NCI-H345 (cell line): Measurements from ENCODE around the gene ABCA12.

ENCODE experiments used
- DNase-seq: peaks from one replicate; lab custom pipeline; 2025; lab: John Stamatoyannopoulos, UW

The ABCA12 gene

DNA sequence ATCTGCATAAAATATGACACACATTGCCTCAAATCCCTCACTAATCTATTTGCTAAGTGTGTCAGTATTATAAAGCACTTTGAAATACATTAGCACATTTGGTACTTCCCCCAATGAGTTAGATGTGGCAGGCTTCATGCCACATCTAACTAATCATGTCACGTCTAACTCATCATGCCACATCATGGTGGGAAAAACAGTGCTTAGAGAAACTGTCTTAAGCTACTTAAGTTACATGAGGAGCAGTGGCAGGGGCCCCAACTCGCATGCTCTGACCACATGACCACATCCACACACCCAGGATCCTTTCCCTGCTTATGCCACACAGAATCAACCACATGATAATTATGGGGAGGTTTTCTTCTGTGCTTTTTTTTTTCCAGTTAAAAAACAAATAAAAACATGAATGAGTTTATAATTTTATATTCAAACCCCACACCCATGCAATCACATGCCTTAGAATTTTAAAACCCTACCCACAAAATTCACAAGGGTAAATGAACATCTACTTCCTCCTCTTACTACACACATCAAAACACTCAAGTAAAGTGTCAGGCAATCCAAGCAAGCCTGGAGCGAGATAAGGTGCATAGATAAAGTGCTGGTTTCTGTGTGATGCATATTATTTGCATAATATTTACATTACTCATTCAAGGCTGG lies 1.6 kb downstream of the ABCA12 start:
- DNase-seq: no peak

DNA sequence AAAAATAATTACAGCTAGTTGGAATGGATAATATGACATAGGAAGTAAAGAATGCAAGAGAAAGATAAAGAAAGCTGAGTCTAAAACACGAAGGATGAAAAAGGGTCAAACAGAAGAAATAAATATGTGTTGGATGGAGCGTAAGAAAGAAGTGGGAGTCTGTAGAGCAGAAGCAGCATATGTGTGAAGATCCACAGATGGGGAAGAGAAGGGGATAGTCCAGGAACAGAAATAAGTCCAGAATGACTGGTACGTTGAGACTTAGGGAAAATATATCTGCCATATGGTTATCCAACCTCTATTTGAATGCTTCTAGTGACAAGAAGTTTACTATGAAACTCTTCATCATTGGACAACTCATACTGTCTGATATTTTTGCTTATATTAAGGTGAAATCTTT lies 18.0 kb downstream of the ABCA12 start:
- no peak for DNase-seq

DNA sequence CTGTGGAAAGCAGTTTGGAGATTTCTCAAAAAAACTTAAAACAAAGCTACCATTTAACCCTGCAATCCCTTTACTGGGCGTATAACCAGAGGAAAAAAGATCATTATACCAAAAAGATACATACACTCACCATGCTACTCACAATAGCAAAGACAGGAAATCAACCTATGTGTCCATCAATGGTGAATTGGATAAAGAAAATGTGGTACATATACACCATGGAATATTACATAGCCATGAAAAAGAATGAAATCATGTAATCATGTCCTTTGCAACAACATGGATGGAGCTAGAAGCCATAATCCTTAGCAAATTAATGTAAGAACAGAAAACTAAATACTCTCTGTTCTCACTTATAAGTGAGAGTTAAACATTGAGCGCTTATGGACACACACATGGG lies 18.6 kb downstream of the ABCA12 start:
- no peak for DNase-seq

GRCh38 chr2:215110918-215111317 lies 27.5 kb downstream of the ABCA12 start:
- no peak for DNase-seq

GRCh38 chr2:215107216-215108056 lies 31.0 kb downstream of the ABCA12 start:
- DNase-seq: no peak

DNA sequence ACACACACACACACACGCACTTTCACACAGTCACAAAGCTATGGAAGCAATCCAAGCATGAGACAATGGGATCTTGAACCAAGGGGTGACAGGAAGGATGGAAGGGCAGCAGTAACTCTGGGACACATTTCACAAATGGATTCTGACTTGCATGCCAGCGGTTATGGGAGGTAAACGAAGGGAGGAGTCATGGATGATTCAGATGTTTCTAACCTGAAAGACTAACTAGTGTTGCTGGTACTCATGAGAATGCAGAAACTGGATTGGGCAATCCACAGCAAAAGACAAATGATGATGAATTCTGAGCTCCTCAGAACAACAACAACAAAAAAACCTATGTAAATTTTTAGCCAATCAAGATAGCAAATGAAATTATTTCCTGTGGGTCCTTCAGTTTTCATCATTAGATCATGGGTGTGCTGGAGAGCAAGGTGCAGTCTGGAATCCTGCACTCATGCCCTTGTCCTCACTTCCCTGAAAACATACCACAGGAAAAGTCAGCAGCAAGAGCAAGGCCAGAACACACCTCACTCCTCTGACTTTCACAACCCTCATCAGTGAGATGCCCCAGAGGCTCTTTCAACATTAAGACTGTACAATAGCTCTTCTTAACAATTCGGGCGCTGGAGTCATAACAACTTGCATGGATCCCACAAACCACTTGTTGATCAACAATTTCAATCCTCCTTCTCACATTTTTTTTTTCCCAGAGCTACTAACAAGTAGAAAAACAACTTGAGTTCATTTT lies 32.6 kb downstream of the ABCA12 start:
- no peak for DNase-seq

GRCh38 chr2:215104226-215104625 lies 34.2 kb downstream of the ABCA12 start:
- DNase-seq: no peak

GRCh38 chr2:215098875-215099274 lies 39.6 kb downstream of the ABCA12 start:
- DNase-seq: no peak

DNA sequence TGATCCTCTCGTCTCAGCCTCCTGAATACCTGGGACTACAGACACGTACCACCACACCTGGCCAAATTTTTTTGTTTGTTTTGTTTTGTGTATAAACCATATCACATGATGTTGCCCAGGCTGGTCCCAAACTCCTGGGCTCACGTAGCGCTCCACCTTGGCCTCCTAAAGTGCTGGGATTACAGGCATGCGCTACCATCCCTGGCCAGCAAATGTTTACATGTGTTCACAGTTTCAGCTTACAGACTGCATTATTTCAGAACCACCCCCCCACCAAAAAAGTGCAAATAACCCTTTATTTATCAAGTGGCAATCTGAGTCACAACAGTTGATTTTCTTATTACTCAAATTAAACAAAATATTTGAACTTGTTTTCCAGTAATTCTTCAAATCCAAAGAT lies 54.3 kb downstream of the ABCA12 start:
- no peak for DNase-seq

DNA sequence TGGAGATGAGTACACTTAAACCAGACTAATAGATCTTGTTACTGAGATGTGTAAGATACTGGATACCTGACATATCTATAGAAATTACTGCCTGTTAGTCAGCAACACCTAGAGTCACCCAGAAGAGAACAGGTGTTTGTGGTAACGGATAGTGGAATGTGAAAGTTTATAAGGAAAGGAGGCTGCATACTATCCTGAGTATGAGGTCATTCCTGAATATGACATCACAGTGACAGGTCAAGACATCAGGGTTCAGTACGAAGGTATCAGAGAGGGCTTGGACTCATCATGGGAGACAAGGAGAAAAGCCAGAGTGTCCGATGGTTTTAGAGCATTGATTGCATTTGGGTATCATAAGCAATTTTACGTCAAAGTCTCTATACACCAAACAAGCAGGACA lies 55.3 kb downstream of the ABCA12 start:
- no peak for DNase-seq

GRCh38 chr2:215082446-215082845 lies 56.0 kb downstream of the ABCA12 start:
- DNase-seq: no peak

DNA sequence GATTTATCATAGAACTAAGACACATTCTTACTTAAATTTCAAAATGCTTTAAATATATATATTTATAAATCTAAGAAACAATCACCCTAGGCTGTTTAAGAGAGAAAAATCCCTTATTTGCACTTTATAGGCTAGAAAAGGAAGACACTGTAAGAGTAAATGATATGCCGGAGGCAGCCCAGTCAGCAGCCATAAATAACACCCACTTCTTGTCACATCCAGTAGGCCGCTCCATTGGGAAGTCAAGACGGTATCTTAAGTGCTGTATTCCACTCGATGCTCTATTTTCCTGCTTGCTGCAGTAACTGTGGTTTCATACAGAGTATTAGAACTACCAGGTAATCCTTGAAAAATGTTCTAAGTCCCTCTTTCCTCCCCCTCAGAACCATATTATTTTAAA lies 57.9 kb downstream of the ABCA12 start:
- DNase-seq: no peak

- DNase-seq: no peak
Observed at GRCh38 chr2:215071676-215072075, 66.8 kb downstream of the ABCA12 start.

GRCh38 chr2:215068399-215068798 lies 70.0 kb downstream of the ABCA12 start:
- no peak for DNase-seq

GRCh38 chr2:215066124-215066523 lies 72.3 kb downstream of the ABCA12 start:
- no peak for DNase-seq

GRCh38 chr2:215063526-215063925 lies 74.9 kb downstream of the ABCA12 start:
- no peak for DNase-seq

DNA sequence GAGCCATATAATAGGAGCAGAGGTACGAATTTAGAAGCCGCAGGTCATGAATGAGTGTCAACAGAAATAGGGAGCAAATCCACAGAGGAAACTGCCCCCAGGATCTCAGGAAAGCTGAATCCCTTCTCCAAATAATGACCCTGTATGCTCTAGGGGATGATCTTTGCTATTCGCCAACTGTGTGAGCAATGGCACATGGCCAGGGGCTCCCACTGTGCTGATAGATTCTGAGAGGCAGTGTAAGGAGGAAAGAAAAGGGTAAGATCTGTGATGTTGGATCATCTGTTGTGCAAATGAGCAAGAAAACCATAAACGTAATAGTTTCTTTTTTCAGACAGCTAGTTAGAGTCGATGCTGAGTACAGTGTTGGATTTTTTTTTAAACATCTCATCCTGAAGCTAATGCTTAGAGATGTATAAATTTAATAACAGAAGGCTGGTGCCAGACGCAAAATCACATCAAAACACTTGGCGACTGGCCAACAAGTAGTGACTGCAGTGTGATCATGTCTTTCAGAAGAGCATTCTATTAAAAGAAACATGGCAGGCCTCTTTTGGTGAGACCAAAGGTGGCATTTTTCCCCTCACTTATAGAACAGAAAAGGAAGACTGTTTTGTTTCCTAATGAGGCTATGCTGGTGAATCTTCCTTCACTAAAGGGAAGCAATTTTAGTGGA lies 77.4 kb downstream of the ABCA12 start:
- peak; percentile 70 for DNase-seq

DNA sequence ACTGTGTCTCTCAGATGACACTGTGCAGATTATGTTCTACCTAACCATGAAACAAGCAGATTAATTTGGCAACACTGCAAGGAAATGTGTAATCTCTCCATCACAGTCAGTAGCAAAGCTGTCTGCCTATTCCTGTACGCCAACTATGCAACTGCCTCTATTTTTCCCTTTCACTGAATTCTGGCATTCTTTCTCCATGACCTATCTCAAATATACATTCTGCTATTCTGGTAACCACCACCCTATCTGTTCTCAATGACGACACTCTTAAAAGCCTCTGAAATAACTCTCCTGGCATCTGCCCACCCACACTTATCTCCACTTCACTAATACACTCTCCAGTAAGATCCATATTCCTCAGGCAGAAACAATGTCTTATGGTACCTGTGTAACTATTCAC lies 78.7 kb downstream of the ABCA12 start:
- DNase-seq: no peak

- no peak for DNase-seq
Observed at GRCh38 chr2:215055891-215056290, 82.5 kb downstream of the ABCA12 start.

- DNase-seq: no peak
Observed at GRCh38 chr2:215052810-215053209, 85.6 kb downstream of the ABCA12 start.

- DNase-seq: no peak
Observed at GRCh38 chr2:215052404-215052803, 86.0 kb downstream of the ABCA12 start.

- DNase-seq: no peak
Observed at GRCh38 chr2:215049341-215049740, 89.1 kb downstream of the ABCA12 start.
